PFSK-1 (cell line): Measurements from ENCODE around the gene CAMK1D.

Experiments
- FOXP2 ChIP-seq: optimal IDR thresholded peaks from 2 replicates; pipeline ENCODE3; 2011; ENCODE audit warnings: borderline replicate concordance, control low read depth, inconsistent platforms; ENCODE audit not compliant: insufficient read depth; ENCODE audit errors: extremely low read length, extremely low read depth
- POLR2AphosphoS5 ChIP-seq: IDR thresholded peaks from 2 replicates; pipeline ENCODE4 v1.6.1; 2012; ENCODE audit warnings: low read depth, mild to moderate bottlenecking, control low read depth, low read length, moderate library complexity
- REST ChIP-seq, 2 experiments: IDR thresholded peaks; 2 replicates each; pipeline versions ENCODE4 v1.6.1 to v1.8.0; 2011 to 2012; ENCODE audit warnings: low read depth in 2 of 2, low read length in 2 of 2, control low read depth in 1 of 2, inconsistent platforms in 1 of 2, mild to moderate bottlenecking in 1 of 2, moderate library complexity in 1 of 2; ENCODE audit not compliant: insufficient read depth in 1 of 2
- SIN3A ChIP-seq: IDR thresholded peaks from 2 replicates; pipeline ENCODE4 v1.6.1; 2012; ENCODE audit warnings: mild to moderate bottlenecking, low read length, moderate library complexity, borderline replicate concordance; ENCODE audit not compliant: insufficient read depth
- TAF1 ChIP-seq: IDR thresholded peaks from 2 replicates; pipeline ENCODE4 v1.6.1; 2012; ENCODE audit warnings: low read length, control low read depth, borderline replicate concordance; ENCODE audit not compliant: insufficient read depth

Gene CAMK1D

GRCh38 chr10:12595936-12596576, 246.7 kb downstream of the CAMK1D start:
- TF ChIP-seq SIN3A, result no peak
- TF ChIP-seq POLR2AphosphoS5, result no peak
- no peak for TF ChIP-seq REST (IDR thresholded peaks at IDR 0.05; ENCODE audit: insufficient read depth in 1 of 2, low read depth in 2 of 2, low read length in 2 of 2)
- no peak for TF ChIP-seq TAF1
- no peak for TF ChIP-seq FOXP2

DNA sequence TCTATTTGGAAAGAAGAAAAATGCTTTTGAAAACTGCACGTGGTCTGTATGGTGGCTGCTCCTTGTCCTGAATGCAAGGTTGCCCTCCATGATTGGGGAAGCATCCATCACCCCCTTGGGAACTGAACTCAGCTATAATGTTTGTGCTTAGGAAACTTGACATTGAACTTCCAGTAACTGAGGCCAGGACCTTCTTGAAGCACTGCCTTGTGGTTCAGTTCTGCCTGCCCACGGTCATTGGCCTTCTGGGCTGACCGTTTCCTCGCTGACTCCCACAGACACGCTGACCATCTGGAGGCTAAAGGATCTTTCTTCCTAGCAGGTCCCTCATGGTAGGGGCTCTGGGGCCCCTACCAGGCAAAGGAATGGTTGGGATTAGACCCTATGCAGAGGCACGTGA, 247.8 kb downstream of the CAMK1D start:
- TF ChIP-seq REST (IDR thresholded peaks at IDR 0.05; ENCODE audit: insufficient read depth in 1 of 2, low read depth in 2 of 2, low read length in 2 of 2), result no peak
- no peak for TF ChIP-seq TAF1
- TF ChIP-seq SIN3A, result no peak

DNA sequence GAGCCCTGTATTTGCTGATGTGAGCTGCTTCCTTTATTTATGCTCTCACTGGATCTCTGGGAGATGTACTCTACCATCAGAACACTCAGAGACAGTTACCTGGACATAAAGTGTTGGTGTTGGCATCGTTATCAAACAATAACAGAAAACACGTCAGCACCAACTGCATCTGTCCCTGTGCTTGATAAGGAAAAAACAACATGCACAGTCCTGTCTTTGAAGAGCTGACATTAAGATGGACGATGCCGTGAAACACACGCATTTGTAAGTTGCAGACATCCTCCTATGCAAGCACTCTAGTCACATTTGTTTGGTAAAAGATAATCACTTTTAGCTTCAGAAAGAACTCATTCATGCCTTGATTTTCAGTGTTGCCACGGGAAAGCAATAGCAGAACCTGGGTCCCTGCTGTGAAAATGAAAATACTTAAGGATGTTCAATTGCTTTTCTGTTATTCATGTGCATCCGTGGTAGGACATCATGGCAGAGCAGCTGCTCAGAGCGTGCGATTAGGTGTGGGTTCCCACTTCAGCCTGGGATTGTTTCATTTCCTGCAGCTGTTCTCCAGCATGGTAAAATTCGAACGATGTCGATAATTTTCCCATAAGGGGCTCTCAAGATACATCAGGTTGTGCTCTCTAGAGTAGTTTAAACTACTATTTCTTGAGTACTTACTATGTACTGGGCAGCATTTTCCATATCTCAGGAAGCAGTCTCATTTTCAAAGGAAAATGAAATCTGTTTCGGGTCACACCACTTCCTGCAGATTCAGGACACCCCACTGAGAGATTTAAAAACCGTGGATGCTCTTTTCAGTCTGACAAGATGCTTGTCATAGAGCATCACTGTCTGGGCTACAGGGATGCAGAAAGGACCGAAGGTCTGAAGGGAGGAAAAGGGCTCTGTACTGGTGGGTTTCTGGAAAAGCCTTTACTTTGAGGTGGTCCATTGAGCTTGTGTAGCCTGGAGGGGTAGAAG, 248.7 kb downstream of the CAMK1D start:
- TF ChIP-seq POLR2AphosphoS5 (no peak), FOXP2 (no peak), REST (IDR thresholded peaks at IDR 0.05; ENCODE audit: insufficient read depth in 1 of 2, low read depth in 2 of 2, low read length in 2 of 2) (no peak), TAF1 (no peak), SIN3A (no peak)

- TF ChIP-seq TAF1, result no peak
- no peak for TF ChIP-seq REST (IDR thresholded peaks at IDR 0.05; ENCODE audit: insufficient read depth in 1 of 2, low read depth in 2 of 2, low read length in 2 of 2)
- TF ChIP-seq POLR2AphosphoS5, result no peak
- no peak for TF ChIP-seq FOXP2
- TF ChIP-seq SIN3A, result no peak
Observed at GRCh38 chr10:12600652-12601051, 251.3 kb downstream of the CAMK1D start.
